Epithelial cell of esophagus (primary cell): Measurements from ENCODE around the gene OVCH2.

Source experiments
- DNase-seq: peaks from one replicate; pipeline ENCODE4 v3.0.0; 2010; ENCODE audit warnings: low read depth
- H3K4me3 ChIP-seq: 2 replicates; pipeline ENCODE4 v1.5.1; 2011; ENCODE audit warnings: mild to moderate bottlenecking, low read length, control low read depth
- CTCF ChIP-seq: IDR thresholded peaks from 2 replicates; pipeline ENCODE4 v1.5.1; 2011; ENCODE audit warnings: low read depth, mild to moderate bottlenecking, low read length, control low read depth, inconsistent platforms; ENCODE audit not compliant: insufficient read depth; ENCODE audit errors: missing control alignments

The OVCH2 gene

GRCh38 chr11:7642747-7643146 is 63.5 kb downstream of the OVCH2 start:
- no peak for TF ChIP-seq CTCF
- peak; percentile 56 for DNase-seq
- no peak overlapping the region for H3K4me3 ChIP-seq

DNA sequence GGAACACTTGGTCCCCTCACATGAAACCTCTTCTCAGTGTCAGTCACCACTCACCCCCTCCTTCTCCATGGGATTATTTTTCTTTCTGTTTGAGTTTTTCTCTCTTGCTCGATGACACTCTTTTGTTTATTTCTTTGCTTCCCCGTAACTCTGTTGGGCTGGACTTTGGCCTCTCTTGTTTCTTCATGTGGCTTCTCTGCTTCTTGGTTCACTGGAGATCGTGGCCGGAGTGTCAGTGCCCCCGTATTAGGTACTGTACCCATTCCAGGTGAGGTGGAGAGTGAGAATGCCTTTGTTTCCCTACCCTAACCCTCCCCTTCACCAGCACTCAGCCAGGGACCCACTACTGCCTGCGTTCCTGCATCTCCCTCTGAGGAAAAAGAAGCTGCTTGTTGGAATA is 65.5 kb downstream of the OVCH2 start:
- H3K4me3 ChIP-seq: no peak overlapping the region
- no peak for TF ChIP-seq CTCF
- no peak for DNase-seq

- no peak for DNase-seq
- no peak overlapping the region for H3K4me3 ChIP-seq
- no peak for TF ChIP-seq CTCF
Measured at GRCh38 chr11:7639643-7640025, 66.6 kb downstream of the OVCH2 start.
